KG1 (cell line): ENCODE data around the gene DDIT4L.
"Not testable (repeated sequence)": the region's sequence is repeated elsewhere in the genome, so short reads cannot be mapped to it uniquely, and the experiment has no call there.

Experiments
- DNase-seq: peaks from one replicate; lab custom pipeline; 2025; lab: John Stamatoyannopoulos, UW

The DDIT4L gene

GRCh38 chr4:100166297-100167039 lies 23.8 kb downstream of the DDIT4L start:
- no peak for DNase-seq

GRCh38 chr4:100165809-100166208 lies 24.5 kb downstream of the DDIT4L start:
- no peak for DNase-seq

DNA sequence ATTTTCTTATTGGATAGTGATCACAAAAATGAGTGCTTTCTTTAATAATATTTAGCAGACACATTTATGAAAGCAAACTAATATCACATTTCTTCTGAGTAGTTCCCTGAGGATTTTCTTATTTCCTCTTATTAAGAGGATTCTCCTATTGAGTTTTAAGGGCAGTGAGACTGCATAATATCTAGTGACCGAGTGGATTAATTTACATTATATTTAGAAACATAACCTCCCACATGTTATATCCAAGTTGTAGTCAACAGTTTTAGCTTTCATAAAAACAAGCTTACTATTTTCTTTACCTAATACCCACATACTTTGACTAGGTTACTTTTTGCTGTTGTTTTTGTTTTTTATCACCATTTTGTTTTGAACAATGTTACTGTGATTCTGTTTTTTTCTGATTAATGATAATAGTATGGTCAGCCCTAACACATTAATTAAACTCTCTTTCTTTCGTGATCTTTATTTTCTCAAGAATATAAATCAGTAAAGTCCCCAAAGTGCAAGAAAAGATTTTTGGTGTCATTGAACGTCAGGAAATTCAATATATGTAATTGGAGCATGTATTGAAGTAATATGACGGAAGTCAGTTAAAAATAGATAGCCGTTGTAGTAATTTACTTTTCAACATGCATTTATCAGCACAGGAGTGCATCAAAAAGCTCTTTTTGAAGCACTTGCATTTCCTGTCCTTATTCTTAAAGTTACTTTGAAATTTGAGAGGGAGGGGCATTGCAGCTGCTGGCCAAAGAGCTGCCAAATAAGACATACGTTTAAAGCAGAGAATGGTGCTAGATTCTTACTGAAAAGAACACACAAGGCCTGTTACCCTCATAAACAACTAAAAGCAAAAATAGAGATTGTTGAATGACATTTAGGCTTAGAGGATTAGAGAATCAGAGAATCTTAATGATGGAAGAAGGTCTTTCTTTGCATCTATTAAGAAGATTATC lies 25.2 kb downstream of the DDIT4L start:
- no peak for DNase-seq

- DNase-seq = no peak
These were observed 28.1 kb downstream of the DDIT4L start for GRCh38 chr4:100162027-100162685.

DNA sequence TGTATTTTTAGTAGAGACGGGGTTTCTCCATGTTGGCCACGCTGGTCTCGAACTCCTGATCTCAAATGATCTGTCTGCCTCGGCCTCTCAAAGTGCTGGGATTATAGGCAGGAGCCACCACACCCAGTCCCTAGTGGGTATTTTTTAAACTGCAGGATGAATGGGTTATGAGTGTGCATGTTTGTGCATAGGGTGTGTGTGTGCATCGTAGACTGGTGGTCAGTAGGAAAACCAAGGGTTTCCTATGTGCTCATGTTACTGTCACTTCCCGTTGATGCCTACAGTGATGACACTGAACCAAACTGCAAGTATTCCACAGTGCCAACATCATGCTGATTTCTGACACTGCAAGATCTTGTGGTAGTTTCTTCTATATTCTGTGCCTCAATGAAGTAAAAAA lies 41.1 kb downstream of the DDIT4L start:
- no peak for DNase-seq

GRCh38 chr4:100147684-100148083 lies 42.6 kb downstream of the DDIT4L start:
- DNase-seq = no peak

DNA sequence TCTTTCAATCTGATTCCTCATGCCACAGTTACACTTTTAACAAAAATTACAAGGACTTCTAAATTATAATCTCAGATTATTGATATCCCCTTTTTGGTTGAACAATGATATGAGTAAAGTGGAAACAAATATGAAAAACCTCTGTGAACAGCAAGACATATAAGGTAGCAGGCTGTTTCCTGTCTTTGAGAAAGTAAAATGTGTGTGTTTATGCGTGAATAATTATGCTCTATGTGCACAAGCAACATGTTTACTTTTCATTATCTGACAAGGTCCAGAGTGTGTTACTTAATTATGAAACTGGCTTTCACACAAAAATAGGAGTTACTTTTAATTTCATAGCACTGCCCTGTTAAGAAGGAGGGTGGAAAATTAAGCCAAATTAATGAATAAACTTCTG lies 43.1 kb downstream of the DDIT4L start:
- DNase-seq = no peak

GRCh38 chr4:100146756-100147155 lies 43.5 kb downstream of the DDIT4L start:
- no peak for DNase-seq

GRCh38 chr4:100137320-100137719 lies 52.9 kb downstream of the DDIT4L start:
- DNase-seq = not testable (repeated sequence)
